Measurements from ENCODE around the gene SAMM50. TPM values are rescaled to one million over a fixed set of nuclear protein-coding genes. Genes with fewer than 3 reads are reported as not detected.

SAMM50 gene
- polyA plus RNA-seq, 1 donor, result 60.5 TPM

DNA sequence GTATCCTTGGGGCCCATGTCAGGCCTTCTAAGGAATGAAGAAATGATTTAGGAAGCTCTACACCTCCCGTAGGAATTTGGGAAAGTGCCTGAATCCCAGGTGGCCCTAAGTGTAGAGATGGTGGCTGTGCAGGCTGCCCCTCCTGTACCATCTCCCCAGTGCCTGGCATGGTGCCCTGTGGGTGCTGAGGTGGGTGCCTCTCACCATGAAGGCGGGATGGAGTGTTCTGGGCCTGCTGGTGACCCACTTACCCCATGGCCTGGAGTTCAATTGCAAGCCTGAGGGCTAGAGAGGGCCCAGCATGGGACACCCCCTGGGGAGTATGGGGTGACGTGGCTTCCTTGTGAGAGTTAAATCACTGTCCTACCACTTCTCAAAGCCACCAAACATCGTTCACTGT is 19.8 kb downstream of the SAMM50 start:
- no peak for DNase-seq

DNA sequence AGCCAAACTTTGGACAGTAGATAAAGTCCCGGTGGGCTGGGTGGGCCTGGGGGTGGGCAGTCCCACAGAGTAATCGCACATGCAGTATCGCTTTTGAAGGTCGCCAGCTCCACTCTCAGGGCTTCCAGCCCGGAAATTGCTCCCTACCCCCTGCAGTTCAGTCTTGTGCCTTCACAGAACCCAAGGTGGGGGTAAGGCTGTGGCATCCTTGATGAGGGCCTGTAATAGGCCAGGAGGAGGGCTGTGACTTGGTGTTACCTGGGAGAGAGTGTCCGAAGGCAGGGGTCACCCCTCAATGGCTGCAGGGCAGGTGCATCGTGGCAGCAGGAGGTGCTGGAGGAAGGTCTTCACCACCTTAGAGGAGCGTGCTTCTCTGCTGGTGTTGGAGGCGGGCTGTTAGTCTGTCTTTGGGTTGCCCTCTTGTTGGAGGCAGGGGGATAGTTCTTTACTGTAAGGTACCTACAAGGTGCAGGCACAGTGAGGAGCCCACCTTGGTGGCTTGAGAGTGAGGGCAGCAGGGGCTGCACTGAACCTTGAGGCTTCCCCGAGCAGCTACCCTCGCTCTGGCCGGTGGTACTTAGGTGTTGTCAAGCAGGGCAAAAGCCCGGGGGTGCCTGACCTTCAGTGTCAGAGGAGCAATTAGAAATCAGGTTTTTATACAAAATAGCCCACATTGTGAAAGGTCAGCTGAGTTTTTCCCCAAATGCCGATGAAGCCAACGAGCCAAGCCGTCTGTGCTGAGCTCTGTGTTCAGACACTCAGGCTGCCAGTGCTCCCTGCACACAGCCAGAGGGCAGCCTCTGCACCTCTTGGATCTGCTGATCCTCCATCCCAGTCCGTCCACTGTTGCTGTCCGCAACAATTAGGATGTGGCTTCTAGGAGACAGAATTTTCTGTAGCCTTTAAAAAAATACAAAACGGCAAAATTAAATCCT is 21.9 kb downstream of the SAMM50 start:
- DNase-seq, result no peak

DNA sequence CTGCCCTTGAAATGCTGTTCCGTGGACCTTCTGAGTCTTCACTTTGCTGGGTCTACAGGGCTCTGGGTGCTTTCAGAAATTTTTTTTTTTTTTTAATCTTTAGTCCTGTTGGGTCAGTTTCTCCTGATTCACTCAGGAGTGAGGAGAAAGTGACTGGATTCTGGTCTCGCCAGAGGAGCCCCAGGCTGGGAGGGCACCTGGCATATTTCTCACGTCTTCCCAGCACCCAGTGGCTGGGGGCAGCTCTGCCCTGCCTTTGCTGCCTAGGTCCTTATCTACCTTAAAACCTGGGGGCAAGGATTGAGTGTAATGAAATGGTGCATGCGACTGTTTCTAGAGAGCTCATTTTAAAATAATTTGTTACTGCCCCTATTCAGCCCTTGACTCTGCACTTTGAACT is 23.3 kb downstream of the SAMM50 start:
- DNase-seq, result no peak

DNA sequence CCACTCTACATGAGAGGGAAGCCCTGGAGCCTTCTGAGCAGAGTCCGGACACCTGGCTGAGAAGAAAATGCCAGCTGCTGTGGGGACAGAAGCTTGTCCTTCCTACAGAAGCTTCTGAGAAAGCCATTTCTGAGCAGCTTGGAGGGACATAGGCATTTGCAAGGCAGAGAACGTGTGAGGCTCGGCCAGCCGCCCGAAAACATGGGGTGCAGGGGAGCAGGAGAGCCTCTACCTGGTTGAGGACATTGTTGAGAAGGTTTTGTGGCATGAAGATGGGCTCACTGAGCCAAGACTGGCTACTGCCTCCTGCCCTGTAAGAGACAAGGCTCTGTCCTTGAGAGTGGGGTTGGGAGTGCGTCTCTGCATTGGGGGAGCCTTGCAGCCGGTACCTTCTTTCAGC is 25.3 kb downstream of the SAMM50 start:
- DNase-seq, result no peak

DNA sequence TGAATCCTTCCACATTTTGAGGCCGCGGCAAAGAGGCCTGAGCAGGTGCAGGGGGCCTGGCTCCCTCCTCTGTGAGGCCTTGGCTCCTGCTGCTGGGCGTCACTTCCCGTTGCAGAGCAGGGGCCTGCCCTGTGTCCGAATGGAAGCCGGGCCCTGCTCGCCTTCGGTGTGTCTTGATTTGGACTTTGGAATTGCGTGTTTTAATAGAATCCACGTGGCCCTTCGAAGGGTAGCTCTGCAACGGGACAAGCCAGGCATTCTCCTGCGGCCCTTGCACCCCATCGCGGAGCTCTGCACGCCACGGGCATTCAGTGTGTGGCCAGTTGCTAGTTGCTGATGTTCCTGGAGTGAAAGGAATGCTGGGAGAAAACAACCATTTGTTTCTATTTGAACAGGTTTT is 25.8 kb downstream of the SAMM50 start:
- DNase-seq, result no peak

DNA sequence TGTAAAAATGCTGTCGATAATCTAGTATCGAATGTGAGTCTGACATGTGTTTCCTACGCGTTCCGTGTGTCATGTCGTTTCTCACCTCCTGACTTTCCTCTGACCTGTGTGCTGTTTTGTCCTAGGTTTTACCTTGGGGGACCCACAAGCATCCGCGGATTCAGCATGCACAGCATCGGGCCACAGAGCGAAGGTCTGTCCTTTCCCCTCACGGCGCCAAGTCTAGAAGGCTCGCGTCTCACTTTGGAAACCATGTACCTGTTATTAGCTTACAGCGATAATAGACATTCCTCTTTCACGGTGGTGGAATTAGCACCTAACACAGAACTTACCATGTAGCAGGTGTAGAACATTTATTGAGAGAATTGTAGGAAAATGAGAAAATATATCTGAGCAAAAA is 28.6 kb downstream of the SAMM50 start:
- DNase-seq, result no peak

DNA sequence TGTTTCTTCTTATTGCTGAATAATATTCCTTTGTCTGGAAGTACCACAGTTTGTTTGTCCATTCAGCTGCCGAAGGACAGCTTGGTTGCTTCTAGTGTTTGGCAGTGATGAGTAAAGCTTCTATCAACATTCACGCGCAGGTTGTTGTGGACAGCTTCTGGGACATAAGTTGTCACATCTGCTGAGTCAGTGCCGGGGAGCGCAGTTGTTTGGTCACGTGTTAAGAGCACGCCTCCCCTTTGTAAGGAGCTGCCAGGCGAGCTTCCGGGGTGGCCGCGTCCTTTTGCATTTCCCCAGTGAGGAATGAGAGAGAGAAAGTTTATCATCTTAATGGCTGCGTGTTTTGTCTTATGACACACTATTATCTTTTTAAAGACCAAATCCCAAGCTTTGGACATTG is 30.3 kb downstream of the SAMM50 start:
- DNase-seq, result no peak

DNA sequence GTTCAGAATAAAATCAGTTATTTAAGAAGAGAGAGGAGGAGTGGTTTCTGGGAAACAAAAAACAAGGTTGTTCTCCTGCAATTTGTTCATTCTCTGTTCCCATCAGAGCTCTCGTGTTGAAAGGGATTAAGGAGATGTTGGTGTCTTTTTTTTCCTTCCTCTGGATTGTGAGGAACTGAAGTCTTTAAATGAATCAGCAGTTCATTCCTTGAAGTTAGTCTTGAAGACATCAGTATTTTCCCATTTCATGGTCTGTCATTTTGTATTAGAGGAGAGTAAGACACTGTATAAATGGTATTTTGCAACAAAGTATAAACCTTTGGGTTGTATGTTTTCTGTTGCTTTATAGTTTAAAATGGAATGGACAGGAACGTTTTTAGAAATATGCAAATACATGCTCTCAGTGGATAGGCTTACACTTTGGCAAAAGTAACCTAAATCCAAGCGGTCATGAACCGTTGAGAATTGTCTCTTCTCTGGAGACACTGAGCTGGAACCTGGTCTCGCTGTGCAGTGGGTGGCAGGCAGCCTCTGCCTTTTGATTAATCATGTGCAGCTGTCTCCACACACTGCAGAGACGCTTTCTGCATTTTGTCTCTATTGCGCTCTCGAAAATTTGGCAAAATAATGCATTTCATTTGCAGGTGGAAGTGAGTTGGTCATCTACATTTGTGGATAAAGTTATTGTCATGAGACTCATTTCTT is 33.0 kb downstream of the SAMM50 start:
- no peak for DNase-seq

DNA sequence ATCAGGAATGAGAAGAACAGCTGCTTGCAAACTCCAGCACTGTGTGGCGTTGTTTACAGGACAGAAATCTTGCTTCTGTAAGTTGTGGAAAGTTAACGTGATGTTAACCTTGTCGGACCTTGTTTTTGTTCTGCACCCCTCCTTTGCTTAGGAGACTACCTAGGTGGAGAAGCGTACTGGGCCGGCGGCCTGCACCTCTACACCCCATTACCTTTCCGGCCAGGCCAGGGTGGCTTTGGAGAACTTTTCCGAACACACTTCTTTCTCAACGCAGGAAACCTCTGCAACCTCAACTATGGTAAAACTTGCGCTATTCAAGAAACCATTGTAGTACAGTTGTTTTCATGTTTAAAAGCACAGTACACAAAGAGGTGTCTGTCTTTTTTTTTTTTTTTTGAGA is 33.7 kb downstream of the SAMM50 start:
- DNase-seq, result no peak

DNA sequence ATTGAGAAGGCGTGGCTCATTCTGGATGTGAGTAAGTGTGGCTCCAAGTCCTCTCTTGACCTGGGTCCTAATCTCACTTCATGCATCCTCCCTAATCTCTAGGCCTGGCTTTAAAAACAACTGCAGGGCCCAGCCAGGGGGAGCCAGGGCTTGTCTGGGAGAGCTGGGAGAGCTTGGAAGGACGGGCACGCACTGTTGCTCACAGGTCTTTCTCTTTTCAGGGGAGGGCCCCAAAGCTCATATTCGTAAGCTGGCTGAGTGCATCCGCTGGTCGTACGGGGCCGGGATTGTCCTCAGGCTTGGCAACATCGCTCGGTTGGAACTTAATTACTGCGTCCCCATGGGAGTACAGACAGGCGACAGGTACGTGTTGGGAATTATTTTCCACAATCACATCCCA is 34.8 kb downstream of the SAMM50 start:
- no peak for DNase-seq

DNA sequence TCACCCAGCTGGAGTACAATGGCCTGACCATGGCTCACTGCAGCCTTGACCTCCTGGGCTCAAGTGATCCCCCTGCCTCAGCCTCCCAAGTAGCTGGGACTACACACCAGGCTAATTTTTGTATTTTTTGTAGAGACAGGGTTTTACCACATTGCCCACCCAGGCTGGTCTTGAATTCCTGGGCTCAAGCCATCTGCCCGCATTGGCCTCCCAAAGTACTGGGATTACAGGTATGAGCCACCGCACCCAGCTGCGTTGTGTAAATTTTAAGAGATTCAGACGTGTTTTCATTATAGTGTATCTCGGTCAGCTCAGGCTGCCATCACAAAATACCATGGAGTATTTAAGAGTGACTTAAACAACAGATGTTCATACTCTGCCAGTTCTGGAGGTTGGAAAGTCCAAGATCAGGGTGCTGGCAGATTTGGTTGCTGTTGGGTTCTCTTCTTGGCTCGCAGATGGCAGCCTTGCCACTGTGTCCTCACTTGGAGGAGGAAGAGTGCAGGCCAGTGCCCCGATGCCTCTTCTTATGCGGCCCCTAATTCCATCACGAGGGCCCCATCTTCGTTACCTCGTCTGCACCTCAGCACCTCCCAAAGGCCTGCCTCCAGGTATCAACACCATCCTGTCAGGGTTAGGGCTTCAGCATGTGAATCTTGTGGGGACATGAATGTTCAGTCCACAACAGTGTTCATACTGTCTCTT is 36.2 kb downstream of the SAMM50 start:
- no peak for DNase-seq

DNA sequence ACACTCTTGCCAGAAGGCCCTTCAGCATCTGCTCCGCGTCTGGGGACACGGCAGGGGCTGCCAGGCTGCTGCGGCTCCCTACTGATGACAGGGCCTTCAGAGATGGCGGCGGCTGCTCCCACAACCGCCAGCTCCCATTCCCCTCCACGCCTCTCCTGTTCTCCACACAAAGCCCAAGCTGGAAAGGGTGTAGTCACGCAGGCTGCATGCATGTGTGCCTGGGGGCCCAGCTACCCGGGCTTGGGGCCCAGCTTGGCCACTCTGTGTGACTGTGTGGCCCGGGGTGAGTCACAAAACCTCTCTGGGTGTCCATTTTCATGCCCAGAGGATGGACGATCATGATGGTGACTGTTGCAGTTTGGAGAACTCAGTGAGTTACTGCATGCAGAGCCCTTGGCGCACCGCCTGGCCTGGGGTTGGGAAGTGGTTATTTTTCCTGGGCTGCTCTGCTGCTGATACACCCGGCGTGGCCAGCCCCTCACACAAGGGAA is 37.1 kb downstream of the SAMM50 start:
- no peak for DNase-seq

DNA sequence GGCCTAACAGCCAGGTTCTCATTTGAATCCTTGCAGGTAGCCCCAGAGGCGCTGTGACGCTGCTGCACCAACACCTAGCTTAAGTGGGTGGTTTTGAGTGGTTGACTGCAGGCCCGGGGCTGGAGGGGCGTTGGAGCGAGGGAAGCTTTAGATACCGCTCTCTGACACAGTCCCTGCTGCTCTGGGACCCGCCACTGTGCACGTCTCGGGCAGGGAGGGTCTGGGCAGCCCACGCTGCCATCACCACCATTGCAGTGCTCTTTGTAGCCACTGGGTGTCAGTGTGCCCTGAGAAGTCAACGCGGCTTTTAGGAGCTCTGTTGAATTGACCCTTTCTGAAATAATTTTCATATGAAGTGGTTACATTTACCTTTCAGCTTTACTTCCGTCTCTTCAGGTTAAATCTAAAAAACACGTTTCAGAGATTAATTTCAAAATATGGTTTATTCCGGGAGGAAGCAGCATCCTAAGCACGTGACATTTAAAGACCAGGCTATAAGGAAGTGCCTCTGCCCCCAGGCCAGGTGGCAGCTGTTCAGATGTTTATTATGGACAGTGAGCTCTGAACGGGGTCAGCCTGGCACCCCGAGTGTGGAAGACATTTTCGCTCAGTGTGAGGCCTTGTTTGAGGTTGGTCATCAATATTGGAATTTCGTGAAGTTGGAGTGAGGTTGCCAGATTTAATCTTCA is 38.0 kb downstream of the SAMM50 start:
- peak; percentile 60 for DNase-seq

DNA sequence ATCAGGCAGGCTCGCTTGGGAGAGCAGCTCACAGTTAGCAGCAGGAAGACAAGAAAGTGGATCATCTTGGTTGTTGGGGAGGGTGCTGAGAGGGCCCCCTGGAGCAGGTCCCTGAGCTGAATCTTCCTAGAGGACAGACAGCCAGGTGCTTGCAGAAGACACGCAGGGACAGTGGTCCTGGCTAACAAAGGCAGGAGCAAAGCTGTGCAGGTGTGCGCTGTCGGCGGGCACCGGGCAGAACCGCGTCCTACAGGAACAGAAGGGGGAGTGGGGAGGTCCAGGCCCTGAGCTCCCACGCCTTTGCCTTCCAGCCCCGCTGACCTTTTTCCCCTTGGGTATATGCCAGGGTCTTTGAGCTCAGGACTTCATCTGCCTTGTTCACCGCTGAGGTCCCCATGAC is 38.8 kb downstream of the SAMM50 start:
- DNase-seq, result no peak

DNA sequence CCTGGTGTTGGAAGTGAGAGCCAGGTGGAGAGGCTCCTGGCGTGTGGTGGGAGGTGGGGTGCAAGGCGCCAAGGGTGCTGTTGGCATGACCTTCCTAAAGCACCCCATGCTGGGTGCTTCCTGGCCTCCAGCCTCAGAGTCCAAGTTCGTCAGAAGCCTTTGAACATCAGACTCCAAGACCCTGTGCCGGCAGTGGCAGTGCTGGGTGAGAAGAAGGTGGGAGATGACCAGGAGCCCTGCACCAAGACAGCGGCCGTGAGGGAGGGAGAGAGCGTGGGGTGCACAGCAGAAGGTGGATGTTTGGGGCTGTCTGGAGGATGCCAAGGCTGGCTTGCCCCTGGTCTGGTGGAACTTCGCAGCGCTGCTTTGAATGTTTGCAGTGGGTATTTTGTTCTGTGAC is 39.2 kb downstream of the SAMM50 start:
- DNase-seq, result no peak

DNA sequence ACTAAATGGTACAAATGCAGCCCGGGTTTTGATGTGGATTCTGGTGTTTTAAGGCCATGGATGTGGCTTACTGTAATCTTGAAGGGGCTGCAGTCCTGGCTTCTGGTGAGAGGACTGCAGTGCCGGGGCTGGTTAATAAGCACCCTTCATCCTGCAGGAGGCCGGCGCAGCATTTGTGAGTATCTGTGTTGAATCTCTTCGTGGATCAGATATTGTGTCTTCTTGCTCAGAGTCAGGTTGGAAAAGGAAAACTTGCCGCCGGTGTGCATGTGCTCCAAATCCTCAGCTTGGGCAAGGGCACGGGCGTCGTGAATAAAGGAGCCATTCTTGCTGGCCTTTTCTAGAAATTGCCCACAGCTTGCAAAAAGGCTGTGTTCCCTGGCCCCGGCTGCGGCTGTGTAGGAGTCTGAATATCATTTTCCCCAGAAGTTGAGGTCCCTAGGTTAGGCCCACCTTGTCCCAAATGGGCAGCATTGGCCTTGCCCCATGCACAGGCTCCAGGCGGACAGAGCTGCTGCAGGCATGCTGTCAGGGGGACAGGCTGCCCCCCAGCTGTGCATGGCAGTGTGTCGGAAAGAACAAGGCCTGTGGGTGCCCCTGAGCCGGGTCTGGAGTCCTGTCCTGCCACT is 39.9 kb downstream of the SAMM50 start:
- no peak for DNase-seq

DNA sequence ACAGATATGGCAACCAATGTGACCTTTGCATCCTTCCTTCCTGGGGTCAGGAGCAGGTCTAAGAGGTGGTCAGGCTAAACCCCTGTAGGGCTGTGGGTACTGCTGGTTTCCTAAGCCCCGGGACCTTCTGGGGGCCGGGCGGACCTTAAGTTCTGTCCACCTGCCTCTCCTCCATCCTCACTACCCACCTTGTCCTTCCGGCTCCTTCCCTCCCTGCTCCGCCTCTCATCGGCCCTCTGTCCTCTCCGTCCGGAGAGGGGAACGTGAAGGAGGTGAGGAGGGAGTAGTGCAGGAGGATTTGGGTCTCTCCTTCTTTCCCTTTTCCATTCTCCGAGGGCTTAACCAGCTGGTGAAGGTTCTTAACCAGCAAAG is 40.5 kb downstream of the SAMM50 start:
- no peak for DNase-seq

DNA sequence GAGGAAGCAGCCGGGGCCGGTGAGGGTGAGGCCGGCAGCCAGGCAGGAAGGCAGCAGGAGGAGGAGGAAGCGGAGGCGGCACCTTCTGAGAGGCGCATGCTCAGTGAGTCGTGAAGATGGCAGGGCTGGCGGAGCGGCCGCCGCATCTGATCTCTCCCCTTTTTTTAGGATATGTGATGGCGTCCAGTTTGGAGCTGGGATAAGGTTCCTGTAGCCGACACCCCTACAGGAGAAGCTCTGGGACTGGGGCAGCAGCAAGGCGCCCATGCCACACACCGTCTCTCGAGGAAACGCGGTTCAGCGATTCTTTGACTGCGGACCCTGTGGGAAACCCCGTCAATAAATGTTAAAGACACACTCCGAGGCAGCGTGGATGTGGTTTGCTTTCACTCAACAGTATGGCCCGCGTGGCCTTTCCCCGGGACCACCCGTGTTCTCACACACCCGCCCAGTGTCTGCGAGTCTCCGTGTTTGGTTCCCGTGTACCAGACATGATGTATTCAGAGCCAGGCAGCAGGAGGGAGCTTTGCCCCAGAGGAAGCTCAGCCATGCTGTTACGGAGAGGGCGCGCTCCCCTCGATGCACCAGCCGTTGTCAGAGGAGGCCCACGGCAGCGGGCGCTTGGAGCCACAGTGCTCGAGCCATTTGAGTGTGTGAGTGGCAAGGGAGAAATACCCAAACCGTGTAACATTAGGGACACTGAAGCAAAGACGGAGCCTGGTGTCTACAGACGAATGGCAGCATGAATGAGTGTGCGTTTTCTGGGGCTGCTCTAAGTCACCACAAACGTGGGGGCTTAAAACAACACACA is 41.1 kb downstream of the SAMM50 start:
- peak; percentile 41 for DNase-seq

DNA sequence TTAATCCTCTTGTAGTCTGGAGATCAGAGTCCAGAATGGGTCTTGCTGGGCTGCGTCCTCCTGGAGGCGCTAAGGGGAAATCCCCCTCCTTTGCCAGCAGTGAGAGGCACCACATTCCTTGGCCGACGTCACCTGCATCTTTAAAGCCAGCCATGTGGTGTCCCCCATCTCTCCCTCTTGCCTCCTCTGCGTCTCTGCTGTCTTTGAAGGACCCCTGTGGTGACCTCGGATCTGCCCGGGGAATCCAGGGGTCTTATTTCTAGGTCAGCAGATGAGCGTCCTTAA is 41.7 kb downstream of the SAMM50 start:
- no peak for DNase-seq

DNA sequence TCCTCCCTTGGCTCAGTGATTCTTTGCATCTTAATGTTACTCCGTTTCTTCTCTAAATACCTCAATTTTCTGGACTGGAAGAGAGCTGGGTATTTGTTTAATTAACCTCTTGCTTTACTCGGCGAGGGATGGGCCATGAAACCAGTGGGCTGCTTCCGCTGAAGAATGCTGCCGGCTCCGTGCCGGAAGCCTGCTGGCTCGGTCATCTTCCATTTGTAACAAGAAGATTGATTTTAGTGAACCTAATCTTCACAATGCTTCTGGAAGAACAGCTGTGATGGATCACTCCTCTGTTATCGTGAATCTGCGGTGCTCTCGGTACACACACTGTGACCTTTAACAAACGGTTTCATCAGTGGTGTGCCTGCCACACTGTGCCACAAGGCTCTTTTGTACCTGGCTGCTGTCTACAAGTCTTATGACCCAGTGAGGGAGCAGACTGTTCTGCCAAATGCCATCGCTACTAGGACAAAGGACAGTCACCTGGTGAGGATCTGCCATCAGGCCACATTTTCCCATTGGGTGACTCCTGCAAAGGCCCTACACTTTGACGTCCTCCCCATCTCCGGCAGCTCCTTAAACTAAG is 43.5 kb downstream of the SAMM50 start:
- DNase-seq, result no peak

DNA sequence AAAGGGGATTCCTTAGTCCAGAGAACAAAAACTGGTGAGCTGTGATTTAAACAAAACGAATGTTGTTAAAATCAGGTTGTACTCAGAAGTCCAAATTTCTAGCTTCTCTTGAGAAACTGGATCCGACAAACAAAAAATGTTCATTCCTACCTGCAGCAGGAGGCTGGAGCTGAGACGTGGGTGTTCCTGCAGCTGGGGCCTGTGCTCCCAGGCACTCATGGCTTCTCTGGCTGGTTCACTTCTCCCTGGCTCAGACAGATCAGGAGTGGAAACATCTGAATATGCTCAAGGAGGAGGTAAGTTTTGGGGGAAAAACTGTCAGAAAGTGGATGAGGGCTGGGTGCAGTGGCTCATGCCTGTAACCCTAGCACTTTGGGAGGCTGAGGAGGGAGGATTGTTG is 44.1 kb downstream of the SAMM50 start:
- DNase-seq, result no peak

Data from left kidney (tissue), 2 donors.